AG04450 (cell line): ENCODE results near the gene CYP2U1. TPM values are rescaled to one million over a fixed set of nuclear protein-coding genes. Genes with fewer than 3 reads are reported as not detected.

Source experiments
- CTCF ChIA-PET: fragments of 300-600, 350-600 bp; formaldehyde crosslinking; extraction: SDS; loops from one replicate; lab custom pipeline; 2022; ENCODE audit warnings: antibody characterized with exemption, inconsistent platforms; lab: Charles Lee
- POLR2A ChIA-PET: fragments of 350-600 bp; formaldehyde crosslinking; extraction: SDS; loops from one replicate; lab custom pipeline; 2021; ENCODE audit warnings: antibody characterized with exemption, inconsistent platforms; lab: Yijun Ruan, JAX
- DNase-seq: peaks from one replicate; pipeline ENCODE4 v3.0.0-alpha.2; 2011; ENCODE audit warnings: low read depth, low spot score
- H3K27ac ChIP-seq: one replicate; pipeline ENCODE4 v1.5.1; 2012; ENCODE audit warnings: low read depth, low read length, control low read depth
- H3K27me3 ChIP-seq: one replicate; pipeline ENCODE4 v1.6.0; 2012; ENCODE audit warnings: low read length; ENCODE audit not compliant: control insufficient read depth, insufficient read depth
- H3K4me3 ChIP-seq: 2 replicates; pipeline ENCODE4 v1.5.1; 2011; ENCODE audit warnings: mild to moderate bottlenecking, low read depth, low read length, control low read depth
- H3K9me3 ChIP-seq: 2 replicates; pipeline ENCODE4 v1.5.1; 2012; ENCODE audit warnings: low read length; ENCODE audit not compliant: control insufficient read depth, insufficient read depth
- CTCF ChIP-seq: IDR thresholded peaks from 2 replicates; pipeline ENCODE4 v1.5.1; 2011; ENCODE audit warnings: low read depth, low read length, control low read depth, inconsistent platforms
- polyA plus RNA-seq: library from polyadenylated mRNA; depleted of rRNA; stranded (reverse); fragments of >200 nt; gene quantifications from 2 replicates; pipeline ENCODE4 v1.2.3, GENCODE V29; 2011; rRNA removed

The CYP2U1 gene
- polyA plus RNA-seq, 1 experiment: 6.3 TPM

DNA sequence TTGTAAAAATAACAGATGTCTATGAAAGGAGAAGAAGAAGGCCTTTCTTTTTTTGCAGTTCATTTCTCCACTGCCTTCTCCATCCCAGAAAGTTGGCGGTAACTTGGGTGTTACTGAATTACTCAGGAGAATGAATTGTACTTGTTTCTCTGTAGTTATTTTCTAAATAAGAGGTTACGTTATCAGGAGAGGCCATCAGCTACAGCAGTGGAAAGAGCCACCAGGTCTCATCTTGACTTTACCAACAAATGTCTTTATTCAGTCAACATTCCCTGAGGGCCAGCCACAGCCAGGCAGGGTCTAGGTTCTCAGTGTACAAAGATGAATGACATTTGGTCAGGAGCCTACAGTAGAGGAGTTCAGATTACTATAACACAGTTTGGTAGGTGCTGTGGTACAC is 66.4 kb downstream of the CYP2U1 start:
- no peak for TF ChIP-seq CTCF
- Histone ChIP-seq H3K27me3 (no peaks in the 10 kb centered on the region), H3K27ac (no peak overlapping the region), H3K4me3 (no peak overlapping the region), H3K9me3 (no peaks in the 10 kb centered on the region)
- ChIA-PET POLR2A (interaction anchor here (1.4 kb wide), 1 partner anchor 11 kb away, joined by 3 read pairs; no protein-coding TSS in a partner anchor), CTCF (no interaction called here)
- DNase-seq: no peak

GRCh38 chr4:107999932-108000539 is 68.7 kb downstream of the CYP2U1 start:
- H3K9me3 ChIP-seq: no peaks in the 10 kb centered on the region
- H3K27me3 ChIP-seq: no peaks in the 10 kb centered on the region
- no peak for TF ChIP-seq CTCF
- no peak overlapping the region for H3K4me3 ChIP-seq
- no peak overlapping the region for H3K27ac ChIP-seq
- ChIA-PET POLR2A (no interaction called here), CTCF (interaction anchor here (0.5 to 1.4 kb wide), 5 partner anchors 18 to 650 kb away, joined by 3 to 5 read pairs (median 3); partner anchors contain the start of gene OSTC)
- no peak for DNase-seq

- H3K27ac ChIP-seq: no peak overlapping the region
- H3K27me3 ChIP-seq: no peaks in the 10 kb centered on the region
- ChIA-PET CTCF (interaction anchor here (1.1 to 3.5 kb wide), 2 partner anchors 17 to 572 kb away, joined by 3 to 28 read pairs; no protein-coding TSS in a partner anchor), POLR2A (no interaction called here)
- no peak for TF ChIP-seq CTCF
- no peak overlapping the region for H3K4me3 ChIP-seq
- no peak for DNase-seq
- H3K9me3 ChIP-seq: no peaks in the 10 kb centered on the region
These were observed 70.3 kb downstream of the CYP2U1 start for GRCh38 chr4:108001540-108002135.

Other genes starting within 250 kb of the CYP2U1 start
- gene PAPSS1, start 211.3 kb upstream of the CYP2U1 start, polyA plus RNA-seq: 79.0 and 95.5 TPM in 2 replicates
- gene SGMS2, start 106.6 kb upstream of the CYP2U1 start, polyA plus RNA-seq: 12.5 and 13.3 TPM in 2 replicates
- 20.5 and 23.0 TPM in 2 replicates for gene HADH, start 58.3 kb downstream of the CYP2U1 start, polyA plus RNA-seq
- gene LEF1, start 237.4 kb downstream of the CYP2U1 start, polyA plus RNA-seq: 1.2 TPM in 2 replicates